Mucosa of rectum (tissue), 2 donors: ENCODE measurements around the gene BANK1.

Experiments
- H3K27ac ChIP-seq, 2 donors: one replicate each; pipeline ENCODE4 v1.7.0; 2013; ENCODE audit warnings: inconsistent platforms in 2 of 2, low read depth in 2 of 2, low read length in 2 of 2
- H3K27me3 ChIP-seq, 2 donors: one replicate each; pipeline ENCODE4 v1.7.0; 2013; ENCODE audit warnings: low read length in 2 of 2; ENCODE audit not compliant: control insufficient read depth in 2 of 2, insufficient read depth in 2 of 2
- H3K36me3 ChIP-seq, 2 donors: one replicate each; pipeline ENCODE4 v1.7.0; 2013; ENCODE audit warnings: low read length in 2 of 2; ENCODE audit not compliant: control insufficient read depth in 2 of 2, insufficient read depth in 2 of 2
- H3K4me1 ChIP-seq, 2 donors: one replicate each; pipeline ENCODE4 v1.7.0; 2013; ENCODE audit warnings: low read length in 2 of 2, mild to moderate bottlenecking in 1 of 2; ENCODE audit not compliant: control insufficient read depth in 2 of 2, insufficient read depth in 2 of 2
- H3K4me3 ChIP-seq, 2 donors: one replicate each; pipeline ENCODE4 v1.7.0; 2013; ENCODE audit warnings: low read length in 2 of 2
- H3K9ac ChIP-seq, 2 donors: one replicate each; pipeline ENCODE4 v1.7.0; 2013; ENCODE audit warnings: low read length in 2 of 2, low read depth in 1 of 2, mild to moderate bottlenecking in 1 of 2
- H3K9me3 ChIP-seq, 2 donors: one replicate each; pipeline ENCODE4 v1.7.0; 2013; ENCODE audit warnings: low read length in 2 of 2; ENCODE audit not compliant: control insufficient read depth in 2 of 2
- donor health status: healthy.
- donor health status: Normal muscosa, but diverticular disease.

The BANK1 gene

GRCh38 chr4:101806914-101807313 lies 16.4 kb downstream of the BANK1 start:
- no peak overlapping the region for H3K9ac ChIP-seq
- H3K9me3 ChIP-seq = no peaks in the 10 kb centered on the region
- no peaks in the 10 kb centered on the region for H3K27me3 ChIP-seq
- H3K4me1 ChIP-seq = no peaks in the 10 kb centered on the region
- H3K36me3 ChIP-seq = no peaks in the 10 kb centered on the region
- H3K27ac ChIP-seq = no peak overlapping the region
- no peak overlapping the region for H3K4me3 ChIP-seq

GRCh38 chr4:101807351-101807750 lies 16.8 kb downstream of the BANK1 start:
- Histone ChIP-seq H3K4me3 (no peak overlapping the region), H3K27ac (no peak overlapping the region), H3K36me3 (no peaks in the 10 kb centered on the region), H3K9ac (no peak overlapping the region), H3K9me3 (no peaks in the 10 kb centered on the region), H3K4me1 (no peaks in the 10 kb centered on the region), H3K27me3 (no peaks in the 10 kb centered on the region)

DNA sequence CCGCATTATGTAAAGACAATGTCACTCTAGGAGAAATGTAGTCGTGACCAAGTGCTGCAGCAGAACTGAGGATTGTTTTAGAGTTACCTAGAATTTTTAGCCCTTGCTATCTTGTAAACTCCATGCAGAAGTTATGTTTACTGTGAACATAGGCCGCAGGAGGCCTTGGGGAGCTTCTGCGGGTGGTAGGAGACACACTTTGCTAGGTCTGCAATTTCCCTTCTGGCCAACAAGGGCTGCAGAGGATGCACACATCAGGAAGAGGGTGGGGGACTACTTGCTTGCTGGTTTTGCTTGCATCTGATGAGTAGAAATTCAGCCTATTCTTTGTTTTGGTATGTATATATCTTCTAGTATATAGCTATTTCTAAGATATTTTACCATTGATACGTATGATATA lies 23.1 kb downstream of the BANK1 start:
- Histone ChIP-seq H3K4me1 (no peaks in the 10 kb centered on the region), H3K27ac (no peak overlapping the region), H3K9ac (no peak overlapping the region), H3K4me3 (no peak overlapping the region), H3K36me3 (no peaks in the 10 kb centered on the region), H3K9me3 (no peaks in the 10 kb centered on the region), H3K27me3 (no peaks in the 10 kb centered on the region)

DNA sequence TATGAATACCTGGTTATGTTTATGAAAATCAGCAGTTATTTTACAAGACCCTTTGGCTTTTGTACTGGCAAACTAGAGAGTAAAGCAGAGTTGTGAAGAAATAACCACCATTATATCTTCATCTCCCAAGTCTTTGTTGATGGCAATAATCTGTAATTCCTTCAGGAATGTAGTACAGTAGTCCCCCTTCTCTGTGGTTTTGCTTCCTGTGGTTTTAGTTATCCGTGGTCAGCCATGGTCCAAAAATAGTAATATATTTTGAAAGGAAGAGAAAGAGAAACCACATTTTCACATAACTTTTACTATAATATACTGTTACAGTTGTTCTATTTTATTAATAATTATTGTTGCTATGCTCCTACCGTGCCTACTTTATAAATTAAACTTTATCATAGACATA lies 27.8 kb downstream of the BANK1 start:
- no peak overlapping the region for H3K9ac ChIP-seq

GRCh38 chr4:101823864-101824263 lies 33.3 kb downstream of the BANK1 start:
- Histone ChIP-seq H3K9ac (no peak overlapping the region), H3K27me3 (no peaks in the 10 kb centered on the region), H3K4me1 (no peaks in the 10 kb centered on the region), H3K27ac (no peak overlapping the region), H3K36me3 (no peaks in the 10 kb centered on the region), H3K9me3 (no peaks in the 10 kb centered on the region), H3K4me3 (no peak overlapping the region)

More for the DNA sequence above, 27.8 kb downstream of the BANK1 start:
- Histone ChIP-seq H3K4me3 (no peak overlapping the region), H3K9me3 (no peaks in the 10 kb centered on the region), H3K27me3 (no peaks in the 10 kb centered on the region), H3K27ac (no peak overlapping the region), H3K36me3 (no peaks in the 10 kb centered on the region), H3K4me1 (no peaks in the 10 kb centered on the region)

DNA sequence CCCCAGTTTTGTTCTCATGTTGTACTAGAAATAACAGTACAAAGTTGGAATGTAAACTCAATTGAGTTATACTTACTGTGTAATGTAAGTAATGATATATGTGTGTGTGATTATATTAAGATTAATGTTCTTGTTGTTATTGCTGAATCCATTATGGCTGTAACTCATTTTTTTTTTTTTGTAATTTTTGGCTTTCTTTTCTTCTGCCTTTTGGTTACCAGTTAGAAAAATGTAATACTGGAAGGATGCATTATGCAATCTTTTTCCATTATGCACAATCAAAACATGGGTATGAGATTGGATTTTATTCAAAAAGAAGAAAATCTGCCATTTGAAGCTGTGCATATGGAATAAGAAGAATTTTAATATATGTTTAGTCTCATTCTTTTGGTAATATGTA lies 34.0 kb downstream of the BANK1 start:
- Histone ChIP-seq H3K4me1 (no peaks in the 10 kb centered on the region), H3K27me3 (no peaks in the 10 kb centered on the region), H3K9me3 (no peaks in the 10 kb centered on the region), H3K27ac (no peak overlapping the region), H3K4me3 (no peak overlapping the region), H3K9ac (no peak overlapping the region), H3K36me3 (no peaks in the 10 kb centered on the region)

DNA sequence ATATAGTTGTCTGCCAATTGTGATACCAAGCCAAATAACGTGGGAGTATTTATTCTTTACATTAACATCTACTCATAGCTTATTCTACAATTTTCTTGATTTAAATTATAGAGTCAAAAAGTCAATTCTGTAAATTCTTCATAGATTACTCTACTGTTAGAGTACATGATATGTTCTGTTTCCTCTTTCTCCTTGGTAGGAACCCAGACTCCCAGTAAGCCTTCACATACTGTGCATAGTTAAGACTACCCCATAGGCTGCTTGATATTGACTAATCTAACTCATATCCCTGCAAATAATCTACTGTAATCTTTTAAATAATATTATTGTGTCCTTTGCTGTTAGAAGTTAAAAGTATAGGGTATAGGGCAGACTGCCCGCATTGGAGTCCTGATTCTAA lies 35.4 kb downstream of the BANK1 start:
- Histone ChIP-seq H3K4me1 (no peaks in the 10 kb centered on the region), H3K27me3 (no peaks in the 10 kb centered on the region), H3K9ac (no peak overlapping the region), H3K27ac (no peak overlapping the region), H3K36me3 (no peaks in the 10 kb centered on the region), H3K9me3 (no peaks in the 10 kb centered on the region), H3K4me3 (no peak overlapping the region)

DNA sequence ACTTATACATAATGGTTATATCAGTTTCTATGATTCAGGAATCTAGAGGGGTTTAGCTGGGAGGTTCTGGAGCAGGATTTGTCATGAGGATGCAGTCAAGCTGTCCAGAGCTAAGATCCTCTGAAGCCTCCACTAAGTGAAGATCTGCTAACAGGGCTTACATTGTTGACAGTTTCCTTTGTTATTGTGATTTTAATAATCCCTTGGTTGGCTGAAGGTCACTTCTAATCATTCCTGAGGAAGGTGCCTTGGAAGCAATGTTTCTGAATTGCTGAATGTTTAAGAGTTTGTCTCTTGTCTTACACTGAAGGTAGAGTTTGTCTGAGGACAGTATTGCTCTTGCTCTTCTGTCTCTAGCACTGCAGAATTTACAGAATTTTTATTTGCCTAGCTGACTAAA lies 41.3 kb downstream of the BANK1 start:
- H3K27ac ChIP-seq = no peak overlapping the region
- no peaks in the 10 kb centered on the region for H3K36me3 ChIP-seq
- H3K27me3 ChIP-seq = no peaks in the 10 kb centered on the region
- H3K4me3 ChIP-seq = no peak overlapping the region
- H3K9me3 ChIP-seq = no peaks in the 10 kb centered on the region
- no peak overlapping the region for H3K9ac ChIP-seq
- no peaks in the 10 kb centered on the region for H3K4me1 ChIP-seq

GRCh38 chr4:101833480-101833879 lies 43.0 kb downstream of the BANK1 start:
- Histone ChIP-seq H3K27me3 (no peaks in the 10 kb centered on the region), H3K9ac (no peak overlapping the region), H3K36me3 (no peaks in the 10 kb centered on the region), H3K9me3 (no peaks in the 10 kb centered on the region), H3K4me1 (no peaks in the 10 kb centered on the region), H3K27ac (no peak overlapping the region), H3K4me3 (no peak overlapping the region)

DNA sequence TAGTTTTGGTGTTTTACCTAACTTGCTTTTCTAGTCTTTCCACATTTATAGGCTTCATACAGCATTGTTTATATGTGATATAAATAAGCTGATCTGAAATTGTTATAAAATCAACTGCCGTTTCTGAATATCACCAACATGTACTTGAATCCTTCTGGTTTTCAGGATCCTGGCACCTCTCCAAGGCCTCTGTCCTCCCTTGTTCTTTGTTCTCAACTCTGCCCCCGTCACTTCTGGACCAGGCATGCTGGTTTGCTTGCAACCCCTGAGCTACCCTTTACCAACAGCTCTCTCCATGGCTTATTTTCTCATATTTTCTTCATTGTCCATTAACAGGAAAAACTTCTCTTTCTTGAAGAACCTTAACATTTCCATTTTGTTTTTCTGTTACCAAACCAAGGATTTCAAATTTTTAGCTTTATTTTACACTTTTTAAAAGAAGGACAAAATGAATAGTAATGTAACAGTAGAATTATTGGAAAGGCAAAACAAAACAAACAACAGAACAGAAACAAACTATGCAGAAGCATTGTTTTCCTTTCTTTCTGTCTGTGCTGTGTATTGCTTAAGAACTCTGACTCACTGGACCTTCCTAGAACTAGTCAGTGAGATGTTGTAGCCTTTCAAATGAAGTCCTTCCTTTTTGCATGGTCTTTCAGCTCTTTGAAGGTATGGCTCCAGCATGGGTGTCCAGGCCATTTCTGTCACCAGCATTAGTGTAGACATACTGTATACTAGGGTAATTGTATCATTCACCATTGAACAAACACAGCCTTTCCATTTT lies 44.8 kb downstream of the BANK1 start:
- H3K4me1 ChIP-seq = no peaks in the 10 kb centered on the region
- no peaks in the 10 kb centered on the region for H3K9me3 ChIP-seq
- H3K4me3 ChIP-seq = peak overlapping the region in 1 of 2 donors; percentile 5
- no peak overlapping the region for H3K9ac ChIP-seq
- no peak overlapping the region for H3K27ac ChIP-seq
- no peaks in the 10 kb centered on the region for H3K36me3 ChIP-seq
- H3K27me3 ChIP-seq = no peaks in the 10 kb centered on the region
